GM12873 (cell line): Measurements from ENCODE around the gene ACVR1B.

Source experiments
- TF ChIP-seq, protein P1 (sequence below): IDR thresholded peaks from 2 replicates; pipeline ENCODE4 v1.5.1; 2012; ENCODE audit warnings: low read depth, mild to moderate bottlenecking, moderate library complexity, low read length, control low read depth; ENCODE audit not compliant: insufficient read depth; ENCODE audit errors: missing control alignments

Gene ACVR1B

DNA sequence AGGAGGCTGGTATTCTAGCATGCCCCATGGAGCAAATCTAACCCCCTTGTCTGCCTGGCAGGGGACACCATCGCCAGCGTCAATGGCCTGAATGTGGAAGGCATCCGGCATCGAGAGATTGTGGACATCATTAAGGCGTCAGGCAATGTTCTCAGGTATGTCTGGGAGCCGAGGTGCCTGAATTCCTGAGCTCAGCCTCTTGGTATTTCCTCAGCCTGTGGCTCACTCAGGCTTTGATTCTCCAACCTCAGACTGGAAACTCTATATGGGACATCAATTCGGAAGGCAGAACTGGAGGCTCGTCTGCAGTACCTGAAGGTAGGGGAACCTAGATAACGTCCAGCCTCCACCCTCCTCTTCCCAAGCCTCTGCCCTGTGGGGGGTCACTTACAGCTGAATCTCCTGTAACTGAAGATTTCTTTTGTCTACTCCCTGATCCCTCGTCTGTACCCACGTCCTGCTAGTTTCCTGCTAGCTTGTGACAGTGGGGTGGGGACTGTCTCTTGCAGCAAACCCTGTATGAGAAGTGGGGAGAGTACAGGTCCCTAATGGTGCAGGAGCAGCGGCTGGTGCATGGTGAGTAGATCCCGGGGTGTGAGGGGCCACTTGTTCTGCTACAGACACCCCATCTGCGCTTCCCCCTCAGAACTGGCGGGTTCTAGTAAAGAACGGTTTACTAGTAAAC lies 62.3 kb downstream of the ACVR1B start:
- TF ChIP-seq, protein P1, sequence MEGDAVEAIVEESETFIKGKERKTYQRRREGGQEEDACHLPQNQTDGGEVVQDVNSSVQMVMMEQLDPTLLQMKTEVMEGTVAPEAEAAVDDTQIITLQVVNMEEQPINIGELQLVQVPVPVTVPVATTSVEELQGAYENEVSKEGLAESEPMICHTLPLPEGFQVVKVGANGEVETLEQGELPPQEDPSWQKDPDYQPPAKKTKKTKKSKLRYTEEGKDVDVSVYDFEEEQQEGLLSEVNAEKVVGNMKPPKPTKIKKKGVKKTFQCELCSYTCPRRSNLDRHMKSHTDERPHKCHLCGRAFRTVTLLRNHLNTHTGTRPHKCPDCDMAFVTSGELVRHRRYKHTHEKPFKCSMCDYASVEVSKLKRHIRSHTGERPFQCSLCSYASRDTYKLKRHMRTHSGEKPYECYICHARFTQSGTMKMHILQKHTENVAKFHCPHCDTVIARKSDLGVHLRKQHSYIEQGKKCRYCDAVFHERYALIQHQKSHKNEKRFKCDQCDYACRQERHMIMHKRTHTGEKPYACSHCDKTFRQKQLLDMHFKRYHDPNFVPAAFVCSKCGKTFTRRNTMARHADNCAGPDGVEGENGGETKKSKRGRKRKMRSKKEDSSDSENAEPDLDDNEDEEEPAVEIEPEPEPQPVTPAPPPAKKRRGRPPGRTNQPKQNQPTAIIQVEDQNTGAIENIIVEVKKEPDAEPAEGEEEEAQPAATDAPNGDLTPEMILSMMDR = no peak

DNA sequence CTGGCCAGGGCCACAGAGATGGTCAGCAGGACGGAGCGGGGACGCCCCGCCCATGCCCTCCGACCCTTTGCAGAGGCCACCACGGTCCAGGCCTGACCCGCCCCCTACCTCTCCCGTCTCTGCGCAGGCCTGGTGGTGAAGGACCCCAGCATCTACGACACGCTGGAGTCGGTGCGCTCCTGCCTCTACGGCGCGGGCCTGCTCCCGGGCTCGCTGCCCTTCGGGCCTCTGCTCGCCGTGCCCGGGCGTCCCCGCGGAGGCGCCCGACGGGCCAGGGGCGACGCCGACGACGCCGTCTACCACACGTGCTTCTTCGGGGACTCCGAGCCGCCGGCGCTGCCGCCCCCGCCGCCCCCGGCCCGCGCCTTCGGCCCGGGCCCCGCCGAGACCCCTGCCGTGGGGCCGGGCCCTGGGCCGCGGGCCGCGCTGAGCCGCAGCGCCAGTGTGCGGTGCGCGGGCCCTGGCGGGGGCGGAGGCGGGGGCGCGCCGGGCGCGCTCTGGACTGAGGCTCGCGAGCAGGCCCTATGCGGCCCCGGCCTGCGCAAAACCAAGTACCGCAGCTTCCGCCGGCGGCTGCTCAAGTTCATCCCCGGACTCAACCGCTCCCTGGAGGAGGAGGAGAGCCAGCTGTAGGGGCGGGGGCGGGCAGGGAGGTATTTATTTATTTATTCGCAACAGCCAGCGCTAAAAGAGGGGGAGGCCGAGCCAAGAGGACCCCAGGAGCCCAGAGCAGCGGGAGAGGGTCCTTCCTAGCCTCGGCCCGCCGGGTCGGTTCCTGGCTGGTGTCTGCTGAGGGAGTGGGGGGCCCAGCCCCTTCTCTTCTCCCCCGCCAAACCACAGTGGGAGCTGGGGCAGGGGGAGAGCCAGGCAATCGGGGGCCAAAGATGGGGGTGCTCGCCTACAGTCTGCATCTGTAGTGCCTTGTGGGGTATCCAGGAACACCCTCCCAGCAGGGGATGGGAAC lies 63.4 kb downstream of the ACVR1B start:
- TF ChIP-seq, protein P1 = no peak

DNA sequence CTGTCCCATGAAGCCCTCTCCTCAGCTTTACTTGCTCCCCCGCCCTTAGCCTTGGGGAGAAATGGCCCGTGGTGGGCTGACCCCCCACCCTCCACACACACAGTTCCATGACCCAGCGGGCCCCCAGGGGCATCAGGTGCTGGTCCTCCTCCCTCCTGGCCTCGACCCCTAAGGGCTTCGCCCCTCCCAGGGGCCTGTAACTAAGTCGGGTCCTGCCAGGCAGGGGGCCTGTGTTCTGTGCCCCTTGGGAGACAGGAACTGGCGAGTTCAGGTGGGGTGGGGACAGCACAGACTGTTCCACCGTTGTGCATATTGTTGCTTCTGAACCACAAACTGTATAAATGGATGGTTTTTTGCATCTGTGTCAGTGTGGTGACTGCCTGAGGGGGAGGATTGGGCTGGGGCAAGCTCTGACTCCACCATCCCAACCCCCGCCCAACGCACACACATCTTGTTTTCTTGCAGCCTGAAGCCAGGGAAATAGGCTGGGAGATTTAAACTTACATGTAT lies 64.1 kb downstream of the ACVR1B start:
- TF ChIP-seq, protein P1 = no peak

DNA sequence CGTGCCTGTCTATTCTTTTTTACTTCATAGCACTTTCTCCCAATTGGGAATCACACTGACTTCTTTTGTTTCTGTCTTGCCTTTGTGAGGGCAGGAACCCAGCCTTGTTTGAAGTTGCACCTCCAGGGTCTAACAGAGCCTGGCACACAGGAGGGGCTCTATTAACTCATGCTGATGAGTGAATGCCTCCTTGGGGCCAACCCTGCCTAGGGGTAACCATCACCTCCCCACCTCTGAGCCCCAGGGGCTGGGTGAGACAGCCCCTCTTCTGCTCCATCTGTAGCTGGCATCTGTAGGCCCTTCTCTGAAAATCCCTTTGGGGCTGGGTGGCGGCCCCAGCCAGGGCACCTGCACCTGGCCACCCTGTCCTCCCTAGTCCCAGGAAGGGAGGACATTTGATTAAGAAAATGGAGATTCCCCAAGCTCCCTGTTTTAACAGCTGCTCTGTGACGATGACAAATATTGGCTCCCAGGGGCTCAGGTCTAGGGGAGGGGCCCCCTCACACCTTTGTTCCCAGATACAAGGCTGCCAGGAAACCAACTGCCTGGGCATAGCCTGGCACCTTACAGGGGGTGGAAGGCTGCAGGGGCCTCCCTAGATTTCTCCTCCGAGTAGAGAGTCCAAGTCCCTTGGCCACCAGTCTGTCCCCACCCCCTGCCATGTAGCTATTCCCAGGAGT lies 67.1 kb downstream of the ACVR1B start:
- TF ChIP-seq, protein P1 = no peak

DNA sequence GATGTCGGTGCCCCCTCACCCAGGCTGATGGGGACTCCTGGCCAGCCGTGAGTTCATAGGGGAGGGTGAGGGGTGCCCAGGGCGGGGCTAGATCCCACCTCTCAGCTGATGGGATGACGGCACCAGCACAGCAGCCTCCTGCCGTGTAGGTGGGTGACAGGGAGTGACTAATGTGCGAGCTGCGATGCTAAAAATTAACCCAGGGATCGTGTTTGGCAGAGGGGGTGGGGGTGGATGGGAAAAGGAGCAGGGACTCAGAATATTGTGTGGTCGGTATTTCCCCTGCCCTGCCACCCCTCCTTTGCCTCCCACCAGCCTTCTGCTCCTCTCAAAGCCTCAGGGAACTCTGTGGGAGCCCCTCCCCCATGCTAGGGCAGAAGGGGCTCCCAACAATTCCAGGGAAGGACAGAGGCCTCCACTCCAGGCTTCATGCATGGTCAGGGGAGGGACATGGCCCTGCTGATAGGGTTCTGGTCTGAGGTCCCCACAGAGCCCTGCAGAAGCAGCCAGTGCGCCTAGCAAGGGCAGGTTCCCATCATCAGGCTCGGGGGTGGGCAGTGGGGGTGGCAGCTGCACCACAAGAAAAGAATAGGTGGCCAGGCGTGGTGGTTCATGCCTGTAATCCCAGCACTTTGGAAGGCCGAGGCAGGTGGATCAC lies 67.7 kb downstream of the ACVR1B start:
- TF ChIP-seq, protein P1 = no peak

DNA sequence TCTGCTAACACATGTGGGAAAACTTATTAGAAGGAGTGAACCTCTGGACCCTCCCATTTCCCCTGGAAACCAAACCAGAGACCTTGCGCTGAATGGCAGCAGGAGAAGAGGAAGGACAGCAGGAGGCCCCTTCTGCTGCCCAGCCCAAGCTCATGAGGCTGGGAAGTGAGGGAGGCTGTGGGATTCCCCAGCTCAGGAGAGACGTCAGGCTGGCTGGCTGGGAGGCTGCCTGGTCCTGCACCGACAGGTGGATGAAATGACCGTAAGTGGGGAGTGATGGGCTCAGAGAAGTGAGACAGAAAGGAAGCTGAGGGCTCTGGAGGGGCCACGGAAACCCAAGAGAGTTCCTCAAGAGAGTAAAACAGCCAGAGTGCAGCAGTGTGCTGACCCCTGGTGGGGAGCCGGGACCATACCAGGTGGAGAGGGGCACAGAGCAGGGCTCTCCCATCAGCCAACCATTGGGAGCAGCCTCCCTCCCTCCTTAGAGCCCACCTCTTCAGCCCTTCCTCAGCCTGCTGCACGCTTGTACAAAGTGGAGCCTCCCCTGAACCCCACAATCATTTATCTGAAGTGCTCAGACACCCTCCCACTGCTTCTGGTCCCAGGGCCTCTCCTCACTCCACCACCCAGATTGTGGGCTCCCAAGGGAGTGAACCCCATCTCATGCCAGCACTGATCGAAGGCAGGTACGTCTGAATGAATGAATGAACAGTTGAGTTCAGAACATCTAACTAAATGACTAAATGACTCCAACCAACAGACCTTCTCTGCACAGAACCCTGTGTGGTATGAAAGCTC lies 69.2 kb downstream of the ACVR1B start:
- TF ChIP-seq, protein P1 = peak; percentile 87
